IPS-NIHi7 (cell line): ENCODE data around the gene GSAP.
A peak's percentile ranks its signal among the peaks of the same experiment; 100 is the strongest.

Source experiments
- DNase-seq: peaks from one replicate; pipeline ENCODE4 v3.0.0; 2012; ENCODE audit warnings: mixed read lengths; ENCODE audit errors: extremely low spot score

Gene GSAP

GRCh38 chr7:77328669-77329068 is 87.5 kb downstream of the GSAP start:
- DNase-seq: no peak

- DNase-seq: no peak
Observed at GRCh38 chr7:77327932-77328628, 88.1 kb downstream of the GSAP start.

GRCh38 chr7:77327067-77327931 is 88.8 kb downstream of the GSAP start:
- peak; percentile 19 for DNase-seq

GRCh38 chr7:77326131-77326530 is 90.0 kb downstream of the GSAP start:
- no peak for DNase-seq

- no peak for DNase-seq
Observed at GRCh38 chr7:77321300-77321699, 94.8 kb downstream of the GSAP start.

- no peak for DNase-seq
Observed at GRCh38 chr7:77320714-77321113, 95.4 kb downstream of the GSAP start.

- DNase-seq: no peak
Observed at GRCh38 chr7:77320137-77320536, 96.0 kb downstream of the GSAP start.

GRCh38 chr7:77318019-77318418 is 98.1 kb downstream of the GSAP start:
- DNase-seq: no peak

- no peak for DNase-seq
Observed at GRCh38 chr7:77316219-77316978, 99.8 kb downstream of the GSAP start.

GRCh38 chr7:77315182-77315591 is 101.0 kb downstream of the GSAP start:
- DNase-seq: no peak

GRCh38 chr7:77313876-77314480 is 102.2 kb downstream of the GSAP start:
- DNase-seq: no peak

GRCh38 chr7:77313085-77313484 is 103.1 kb downstream of the GSAP start:
- DNase-seq: no peak

- no peak for DNase-seq
Observed at GRCh38 chr7:77310982-77311381, 105.2 kb downstream of the GSAP start.

- no peak for DNase-seq
Observed at GRCh38 chr7:77309714-77310220, 106.4 kb downstream of the GSAP start.

GRCh38 chr7:77308792-77309191 is 107.4 kb downstream of the GSAP start:
- no peak for DNase-seq

GRCh38 chr7:77306231-77307067 is 109.7 kb downstream of the GSAP start:
- DNase-seq: no peak

- no peak for DNase-seq
Observed at GRCh38 chr7:77295549-77295948, 120.6 kb downstream of the GSAP start.

- DNase-seq: no peak
Observed at GRCh38 chr7:77293046-77293445, 123.1 kb downstream of the GSAP start.

GRCh38 chr7:77290425-77290824 is 125.7 kb downstream of the GSAP start:
- no peak for DNase-seq

GRCh38 chr7:77289387-77289786 is 126.8 kb downstream of the GSAP start:
- no peak for DNase-seq
